SHP77 treated with DMSO at 0.1 percent for 48 hours (cell line): ENCODE results near the gene TNFAIP3.
"Not testable (repeated sequence)": the region's sequence is repeated elsewhere in the genome, so short reads cannot be mapped to it uniquely, and the experiment has no call there.

Experiments used
- DNase-seq: peaks from one replicate; lab custom pipeline; 2025; lab: John Stamatoyannopoulos, UW

The TNFAIP3 gene

DNA sequence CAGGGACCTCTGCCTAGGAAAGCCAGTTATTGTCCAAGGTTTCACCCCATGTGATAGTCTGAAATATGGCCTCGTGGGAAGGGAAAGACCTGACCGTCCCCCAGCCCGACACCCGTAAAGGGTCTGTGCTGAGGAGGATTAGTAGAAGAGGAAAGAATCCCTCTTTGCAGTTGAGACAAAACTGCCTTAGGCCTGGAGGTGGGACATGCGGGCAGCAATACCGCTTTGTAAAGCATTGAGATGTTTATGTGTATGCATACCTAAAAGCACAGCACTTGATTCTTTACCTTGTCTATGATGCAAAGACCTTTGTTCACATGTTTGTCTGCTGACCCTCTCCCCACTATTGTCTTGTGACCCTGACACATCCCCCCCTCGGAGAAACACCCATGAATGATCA lies 22.3 kb upstream of the TNFAIP3 start:
- not testable (repeated sequence) for DNase-seq

DNA sequence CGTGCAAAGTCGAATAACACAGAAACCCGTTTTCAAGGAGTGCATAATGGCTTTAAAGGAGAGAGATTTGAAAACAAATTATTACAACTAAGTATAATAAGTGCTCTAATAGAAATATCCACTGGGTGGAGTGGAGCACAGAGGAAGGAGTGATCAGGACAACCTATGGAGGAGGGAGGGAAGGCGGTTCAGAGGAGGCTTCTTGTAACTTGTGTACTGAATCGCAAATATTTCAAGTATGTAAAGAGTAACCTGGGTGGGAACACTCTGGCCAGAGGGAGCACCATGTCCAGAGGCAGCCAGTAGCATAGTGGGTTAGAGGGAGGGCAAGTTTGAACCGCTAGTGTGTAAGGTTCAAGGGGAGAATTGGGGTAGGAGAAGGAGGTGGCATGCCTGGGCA lies 21.6 kb upstream of the TNFAIP3 start:
- DNase-seq = no peak

DNA sequence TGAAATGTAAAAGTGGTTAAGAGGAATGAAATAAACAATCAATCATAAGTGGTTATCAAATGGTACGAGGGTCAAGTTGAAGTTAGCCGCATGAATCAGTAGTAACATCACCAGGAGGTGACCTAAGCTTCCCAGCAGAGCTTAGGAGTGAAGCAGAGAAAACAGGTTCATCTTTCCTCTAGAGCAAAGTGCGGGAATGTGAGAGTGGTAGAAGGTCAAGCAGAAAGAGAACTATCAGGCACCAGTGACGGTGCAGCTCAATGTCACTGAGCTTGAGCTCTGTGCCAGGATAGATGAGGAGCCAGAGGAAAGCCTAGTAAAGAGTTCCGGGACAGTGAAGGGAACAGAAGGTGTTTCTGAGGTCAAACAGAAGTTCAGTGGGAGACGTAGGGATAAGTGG lies 20.8 kb upstream of the TNFAIP3 start:
- DNase-seq = no peak

DNA sequence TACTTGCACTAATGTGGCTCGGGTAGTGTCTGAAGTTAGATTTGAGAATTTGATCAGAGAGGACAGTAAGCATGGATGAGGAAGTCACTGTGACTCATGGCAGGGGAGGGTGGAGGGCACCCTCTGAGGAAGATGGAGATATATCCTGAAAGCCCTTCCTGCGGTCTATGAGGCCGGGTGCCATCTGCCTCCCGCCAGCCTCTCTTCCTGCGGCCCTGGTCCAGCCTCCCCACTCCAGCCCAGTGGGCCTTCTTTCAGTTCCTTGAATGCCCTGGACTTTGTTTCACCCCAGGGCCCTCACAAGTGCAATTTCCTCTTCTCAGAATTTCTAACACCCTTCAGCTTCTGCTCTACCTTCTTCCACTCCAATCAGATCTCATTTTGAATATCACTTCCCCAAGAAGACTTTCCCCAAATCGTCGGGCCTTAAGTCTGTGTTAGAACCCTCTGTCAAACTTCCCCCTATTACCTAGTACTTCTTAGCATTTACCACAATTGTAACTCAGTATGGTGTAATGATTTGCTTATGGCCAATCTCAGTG lies 20.2 kb upstream of the TNFAIP3 start:
- no peak for DNase-seq

DNA sequence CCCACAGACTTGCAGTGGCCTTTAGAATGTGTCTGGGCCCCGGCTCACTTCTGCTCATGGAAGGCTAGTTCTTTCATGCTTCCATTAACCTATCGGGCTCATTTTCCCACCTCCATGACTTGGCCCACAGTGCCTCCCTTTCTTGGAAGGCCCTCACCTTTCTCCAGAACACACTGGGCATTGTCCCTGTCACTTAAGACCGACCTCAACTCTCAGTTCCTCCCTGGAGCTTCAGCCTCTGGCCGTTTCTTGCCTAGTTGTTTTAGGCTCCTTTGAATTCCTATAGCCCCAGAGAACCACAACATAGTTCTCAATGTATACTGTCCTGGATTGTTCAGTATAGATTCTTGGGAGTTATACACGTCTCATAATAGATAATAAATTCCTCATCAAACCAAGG lies 19.3 kb upstream of the TNFAIP3 start:
- DNase-seq = no peak

DNA sequence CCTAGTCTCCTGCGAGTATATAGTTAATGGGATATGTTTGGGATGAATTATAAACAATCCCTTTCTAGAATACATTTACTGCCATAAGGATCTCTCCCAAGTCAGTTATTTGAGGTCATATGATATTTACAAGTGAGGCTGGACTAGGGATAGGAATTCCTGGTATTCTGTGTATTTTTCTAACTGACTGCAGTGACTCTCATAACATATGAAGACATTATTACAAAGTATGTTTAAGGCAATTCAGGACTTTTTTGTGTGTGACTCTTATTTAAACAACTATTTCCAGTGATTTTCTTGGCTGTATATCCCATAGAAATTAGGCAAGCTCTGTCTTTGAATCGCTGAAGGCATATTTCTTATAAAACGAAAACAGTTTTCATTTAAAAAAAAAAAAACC lies 18.4 kb upstream of the TNFAIP3 start:
- no peak for DNase-seq

DNA sequence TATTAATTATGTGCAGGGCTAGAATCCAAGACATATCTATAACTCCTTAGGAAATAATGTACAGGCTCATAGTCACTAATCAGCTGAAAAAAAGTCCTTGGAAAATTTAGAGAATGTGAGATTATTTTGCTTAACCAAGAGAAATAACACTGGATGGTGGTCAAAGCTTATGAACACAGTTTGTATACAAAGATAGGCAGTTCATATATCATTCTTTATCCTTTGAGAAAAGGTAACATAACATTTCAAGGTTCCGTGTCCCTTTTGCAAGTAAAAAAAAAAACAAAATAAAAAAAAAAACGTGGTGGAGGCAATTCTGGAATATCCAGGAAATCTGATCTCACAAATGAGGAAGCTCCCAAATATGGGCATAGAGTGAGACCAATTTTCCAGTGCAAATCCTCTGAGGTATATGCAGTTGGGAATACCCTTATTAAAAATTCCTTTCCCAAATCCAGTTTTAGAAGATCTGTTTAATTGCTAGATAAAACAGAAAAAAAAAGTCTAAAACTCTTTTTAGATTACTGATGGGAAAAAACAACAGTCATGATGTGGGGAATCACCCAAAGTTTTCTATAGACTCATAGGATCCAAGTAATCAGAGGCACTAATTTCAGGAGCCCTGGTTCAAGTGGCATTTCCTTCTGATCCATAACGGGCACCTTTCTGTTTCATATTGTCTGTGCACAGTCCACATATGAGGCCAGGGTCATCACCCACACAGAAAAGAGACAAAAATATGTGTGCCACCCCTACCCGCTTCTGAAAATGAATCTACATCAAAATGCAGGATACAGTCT lies 17.7 kb upstream of the TNFAIP3 start:
- no peak for DNase-seq

DNA sequence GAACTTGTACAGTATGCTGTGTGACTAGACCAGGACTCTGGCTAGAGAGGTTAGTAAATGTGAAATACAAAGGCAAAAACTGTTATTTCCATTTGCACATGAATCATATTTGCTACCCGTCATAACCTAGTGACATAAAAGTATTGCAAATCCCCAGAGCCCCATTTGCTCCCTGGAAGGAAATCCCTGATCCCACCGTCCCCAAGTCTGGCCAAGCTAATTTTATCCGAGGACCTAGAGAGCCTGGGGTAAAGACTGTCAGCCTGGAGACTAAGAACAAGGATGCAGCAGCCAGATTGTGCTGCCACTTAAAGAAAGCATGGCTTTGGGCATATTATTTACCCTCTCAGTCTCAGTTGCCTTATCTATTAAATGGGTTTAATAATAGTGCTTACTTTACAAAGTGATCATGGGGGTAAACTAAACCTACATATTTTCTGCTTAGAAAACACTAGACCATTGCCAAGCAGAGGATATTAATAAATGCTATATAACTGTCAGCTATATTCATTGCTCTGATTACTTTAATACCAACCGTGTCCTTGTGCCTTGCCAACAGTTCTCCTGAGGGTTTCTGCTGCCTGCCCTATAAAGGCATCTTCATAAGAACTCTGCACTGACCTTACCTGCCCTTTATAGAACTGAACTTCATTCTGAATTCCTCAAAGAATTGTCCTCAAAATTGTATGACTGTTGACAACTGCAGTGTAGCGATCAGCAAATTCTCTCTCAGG lies 16.9 kb upstream of the TNFAIP3 start:
- DNase-seq = no peak

DNA sequence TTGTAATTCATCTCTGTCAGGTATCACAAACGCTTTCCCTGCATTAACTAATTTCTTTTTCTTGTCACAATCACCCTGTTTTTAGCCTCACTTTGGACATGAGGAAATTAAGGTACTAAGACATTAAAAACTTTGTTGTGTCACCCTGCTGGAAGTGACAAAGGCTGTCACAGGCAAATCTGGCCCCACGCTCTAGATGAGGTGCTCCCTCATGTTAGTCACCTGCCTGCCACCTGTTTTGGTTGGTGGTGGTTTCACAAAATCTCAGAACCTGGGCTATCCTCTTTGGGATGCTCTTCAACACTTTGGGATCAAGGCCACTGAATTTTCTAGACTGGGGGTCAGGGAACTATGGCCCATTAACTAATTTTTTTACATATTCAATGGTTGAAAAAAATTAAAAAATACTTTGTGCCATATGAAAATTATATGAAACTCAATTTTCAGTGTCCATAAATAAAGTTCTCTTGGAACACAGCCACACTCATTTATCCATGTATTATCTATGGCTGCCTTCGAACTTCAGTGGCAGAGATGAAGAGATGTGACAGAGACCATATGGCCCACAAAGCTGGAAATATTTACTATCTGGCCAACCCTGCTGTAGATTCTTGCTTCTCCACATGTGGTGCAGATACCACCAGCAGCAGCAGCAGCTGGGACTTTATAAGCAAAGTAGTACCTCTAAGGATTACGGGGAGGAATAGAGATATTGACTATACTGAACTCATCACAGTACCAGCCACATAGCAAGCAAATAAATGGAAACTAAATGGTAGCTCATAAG lies 16.1 kb upstream of the TNFAIP3 start:
- DNase-seq = no peak

DNA sequence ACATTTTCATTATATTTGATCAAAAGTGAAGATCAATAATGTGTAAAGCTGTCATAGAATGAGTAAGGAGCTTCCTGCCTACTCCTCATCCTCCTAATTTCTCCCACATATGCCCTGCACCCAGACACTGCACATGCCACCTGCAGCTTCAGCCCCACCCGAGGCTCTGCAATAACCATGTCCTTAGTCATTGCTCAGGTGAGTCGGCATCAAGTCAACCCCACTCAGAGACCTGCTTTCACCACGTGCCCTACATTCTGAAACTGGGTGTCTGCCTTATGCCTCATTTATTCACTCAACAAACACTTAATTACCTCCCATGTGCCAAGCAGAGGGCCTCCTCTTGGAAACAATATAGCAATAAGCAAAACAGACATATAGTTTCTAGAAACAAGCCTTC lies 15.4 kb upstream of the TNFAIP3 start:
- DNase-seq = no peak

DNA sequence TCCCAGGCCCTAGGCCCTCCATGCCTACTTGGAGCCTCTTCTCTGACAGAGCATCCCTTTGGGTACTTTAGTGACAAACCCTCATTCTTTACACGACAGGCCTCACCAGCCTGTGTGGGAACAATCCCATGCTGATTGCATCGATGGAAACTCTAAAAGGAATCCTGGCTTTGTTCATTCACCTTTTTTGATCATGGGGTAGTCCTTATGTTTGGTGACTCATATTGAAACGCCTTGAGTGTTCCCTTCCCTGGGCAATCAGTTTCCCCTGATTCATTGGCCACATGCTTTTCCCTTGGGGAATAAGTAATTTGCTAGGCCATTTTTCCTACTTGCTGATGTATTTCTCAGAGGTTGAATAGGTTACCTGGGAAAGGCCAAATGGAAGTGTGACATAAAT lies 14.7 kb upstream of the TNFAIP3 start:
- DNase-seq = no peak

DNA sequence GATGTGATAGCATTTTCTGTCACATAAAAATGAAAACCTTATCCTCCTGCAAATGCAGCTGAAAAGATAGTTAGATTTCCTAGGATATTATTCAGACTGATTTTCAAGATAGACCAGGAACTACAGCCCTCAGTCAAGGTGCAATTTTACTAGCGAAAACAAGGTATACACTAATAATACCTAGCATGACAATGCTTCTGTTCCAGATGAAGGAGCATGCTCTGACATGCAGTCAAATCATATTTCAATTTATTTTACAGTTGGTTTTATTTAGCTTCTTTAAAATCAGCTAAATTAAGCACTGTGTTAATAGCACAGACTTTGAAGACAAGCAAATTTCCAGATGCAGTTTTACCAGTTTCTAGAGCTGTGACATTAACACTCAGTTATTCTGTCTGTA lies 14.2 kb upstream of the TNFAIP3 start:
- DNase-seq = no peak

DNA sequence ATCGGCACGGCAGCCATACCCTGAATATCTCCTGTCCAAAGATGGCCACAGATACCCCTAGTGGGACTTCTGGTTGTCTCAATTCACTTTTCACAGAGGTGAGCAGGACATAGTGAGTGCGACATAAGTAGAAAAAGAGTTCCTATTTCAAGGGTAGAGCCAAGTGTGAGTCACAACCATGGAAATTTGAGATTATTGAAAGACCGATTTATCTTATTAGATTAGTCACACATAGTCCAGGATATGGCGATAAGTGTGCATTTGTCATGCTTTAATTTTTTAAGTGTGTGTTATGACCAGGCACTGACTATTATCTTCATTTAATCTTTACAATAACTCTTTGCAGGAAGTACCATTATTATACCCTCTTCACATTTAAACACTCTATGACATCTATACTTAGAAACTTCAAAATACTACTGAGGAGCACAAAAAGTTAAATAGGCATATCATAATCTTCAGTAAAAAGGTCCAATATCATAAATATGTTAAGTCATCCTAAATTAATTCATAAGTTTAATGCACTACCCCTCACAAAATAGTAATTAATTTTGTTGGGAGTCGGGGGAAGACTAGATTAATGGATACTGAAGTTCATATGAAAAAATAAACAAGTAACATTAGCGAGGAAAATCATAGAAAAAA lies 13.4 kb upstream of the TNFAIP3 start:
- no peak for DNase-seq

DNA sequence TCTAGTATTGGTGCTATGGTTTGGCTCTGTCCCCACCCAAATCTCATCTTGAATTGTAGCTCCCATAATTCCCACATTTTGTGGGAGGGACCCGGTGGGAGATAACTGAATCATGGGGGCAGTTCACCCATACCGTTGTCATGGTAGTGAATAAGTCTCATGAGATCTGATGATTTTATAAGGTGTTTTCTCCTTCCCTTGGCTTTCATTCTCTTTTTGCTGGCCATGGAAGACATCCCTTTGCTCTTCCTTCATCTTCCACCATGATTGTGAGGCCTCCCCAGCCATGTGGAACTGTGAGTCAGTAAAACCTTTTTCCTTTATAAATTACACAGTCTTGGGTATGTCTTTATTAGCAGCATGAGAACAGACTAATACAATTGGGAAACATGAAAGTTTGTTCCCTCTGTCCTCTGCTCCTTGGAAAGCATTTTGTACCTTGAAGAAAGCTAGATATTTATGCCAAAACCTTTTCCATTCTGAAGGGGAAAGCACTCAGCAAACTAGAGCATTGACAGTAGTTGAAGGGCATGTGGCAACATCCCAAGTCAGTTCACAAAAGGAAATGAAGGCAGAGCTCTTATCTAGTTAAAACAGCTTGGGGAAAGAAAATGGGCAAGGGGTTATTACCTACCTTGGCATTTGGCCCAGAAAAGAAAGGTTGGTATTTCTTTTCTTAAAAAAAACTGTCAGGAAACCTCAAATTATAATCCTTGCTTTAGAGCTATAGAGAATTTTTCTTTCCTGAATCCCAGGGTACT lies 10.7 kb upstream of the TNFAIP3 start:
- no peak for DNase-seq

DNA sequence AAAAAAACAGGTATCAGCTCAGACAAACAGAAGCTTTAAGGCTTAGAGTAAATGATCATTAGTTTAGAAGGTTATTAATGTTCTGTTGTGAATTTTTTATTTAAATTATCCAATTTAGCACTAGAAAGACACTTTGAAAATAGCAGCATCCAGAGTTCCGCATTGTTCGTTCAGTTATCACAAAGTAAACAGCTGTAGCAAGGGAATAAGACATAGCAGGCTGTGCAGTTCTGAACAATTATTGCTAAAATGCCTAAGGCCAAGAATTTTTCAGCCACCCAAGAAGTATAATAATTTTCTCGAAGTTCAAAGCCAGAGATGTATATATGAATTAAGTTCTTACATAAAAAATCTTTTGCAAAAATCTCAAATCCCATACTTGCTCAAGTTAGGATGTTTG lies 8.0 kb upstream of the TNFAIP3 start:
- no peak for DNase-seq

DNA sequence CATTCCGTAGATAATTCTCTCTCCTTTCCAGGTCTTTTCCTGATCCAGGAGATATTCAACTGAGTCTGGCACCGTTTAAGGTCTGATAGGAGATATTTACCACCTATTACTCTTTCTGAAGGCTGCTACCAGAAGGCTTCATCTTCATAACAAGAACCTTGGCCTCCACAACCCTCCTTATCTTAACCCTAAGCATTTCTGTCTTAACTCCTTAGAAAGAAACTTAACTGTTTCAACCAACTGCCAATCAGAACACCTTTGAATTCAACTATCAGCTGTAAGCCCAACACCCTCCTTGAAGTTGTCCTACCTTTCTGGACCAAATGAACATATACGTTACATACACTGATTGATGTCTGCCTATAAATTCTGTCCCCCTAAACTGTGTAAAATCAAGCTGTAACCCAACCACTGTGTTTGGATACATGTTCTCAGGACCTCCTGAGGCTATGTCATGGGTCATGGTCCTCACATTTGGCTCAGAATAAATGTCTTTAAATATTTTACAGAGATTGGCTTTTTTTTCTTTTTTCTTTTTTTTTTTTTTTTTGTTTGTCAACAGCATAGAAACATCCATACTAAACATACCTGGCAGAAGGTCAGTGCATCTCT lies 6.6 kb upstream of the TNFAIP3 start:
- DNase-seq = no peak

DNA sequence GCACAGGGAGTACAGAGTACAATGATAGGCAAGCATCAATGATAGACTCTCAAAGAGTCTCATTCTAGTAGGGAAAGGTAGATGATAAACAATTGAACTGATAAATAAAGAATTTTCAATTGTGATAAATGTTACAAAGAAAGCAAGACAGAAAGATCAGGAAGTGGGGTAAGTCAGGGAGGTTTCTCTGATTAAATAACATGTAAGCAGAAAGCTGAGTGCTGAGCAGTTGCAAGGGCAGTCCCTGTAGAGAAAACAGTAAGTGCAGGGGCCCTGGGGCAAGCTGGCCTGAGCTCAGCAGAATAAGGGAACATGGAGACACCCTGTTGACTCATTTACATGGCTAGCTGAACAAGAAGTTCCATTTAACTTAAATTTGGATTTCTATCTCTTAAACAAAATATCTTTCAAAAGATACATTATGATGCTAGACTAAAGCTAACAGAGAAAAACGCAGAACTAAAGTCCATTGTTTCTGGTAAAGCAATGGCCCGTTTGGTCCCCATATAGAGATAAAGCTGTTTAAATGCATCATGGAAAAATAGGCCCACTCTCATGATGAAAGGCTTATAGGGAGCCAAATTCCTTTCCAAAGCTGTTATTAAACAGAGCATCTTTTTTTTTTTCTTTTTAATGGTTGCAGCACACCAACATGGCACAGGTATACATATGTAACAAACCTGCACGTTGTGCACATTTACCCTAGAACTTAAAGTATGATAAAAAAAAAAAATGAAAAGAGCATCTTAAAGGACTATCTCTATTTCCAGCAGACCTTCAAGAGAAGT lies 5.3 kb upstream of the TNFAIP3 start:
- DNase-seq = no peak

DNA sequence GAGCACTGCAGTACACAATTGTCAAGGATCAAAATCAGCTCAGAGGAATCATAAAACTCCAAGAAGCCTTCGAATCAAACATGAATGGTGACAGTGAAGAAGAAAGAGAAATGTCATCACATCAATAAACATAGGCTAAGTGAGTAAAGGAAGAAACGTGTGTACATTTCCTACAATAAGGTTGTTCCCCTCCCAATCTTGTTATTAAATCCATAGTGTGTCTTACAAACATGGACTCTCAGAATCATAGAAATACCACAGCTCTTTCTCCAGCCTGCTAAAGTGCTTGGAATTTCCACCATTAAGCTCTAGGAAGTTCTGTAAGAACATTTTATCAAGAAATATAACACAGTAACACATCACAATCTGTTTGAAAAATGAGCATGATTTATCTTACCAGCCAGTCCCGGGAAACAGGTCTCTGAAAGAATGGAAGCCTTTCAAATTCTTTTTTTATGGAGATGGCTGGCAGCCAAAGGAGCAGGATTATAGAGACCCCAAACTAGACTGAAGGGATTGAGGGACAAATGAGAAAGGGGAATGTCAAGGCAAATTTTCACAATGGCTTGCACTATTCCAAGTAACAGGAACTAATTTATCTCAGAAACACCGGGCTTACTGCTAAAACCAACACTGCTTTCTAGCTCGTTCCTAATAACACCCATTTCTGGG lies 4.5 kb upstream of the TNFAIP3 start:
- DNase-seq = no peak

DNA sequence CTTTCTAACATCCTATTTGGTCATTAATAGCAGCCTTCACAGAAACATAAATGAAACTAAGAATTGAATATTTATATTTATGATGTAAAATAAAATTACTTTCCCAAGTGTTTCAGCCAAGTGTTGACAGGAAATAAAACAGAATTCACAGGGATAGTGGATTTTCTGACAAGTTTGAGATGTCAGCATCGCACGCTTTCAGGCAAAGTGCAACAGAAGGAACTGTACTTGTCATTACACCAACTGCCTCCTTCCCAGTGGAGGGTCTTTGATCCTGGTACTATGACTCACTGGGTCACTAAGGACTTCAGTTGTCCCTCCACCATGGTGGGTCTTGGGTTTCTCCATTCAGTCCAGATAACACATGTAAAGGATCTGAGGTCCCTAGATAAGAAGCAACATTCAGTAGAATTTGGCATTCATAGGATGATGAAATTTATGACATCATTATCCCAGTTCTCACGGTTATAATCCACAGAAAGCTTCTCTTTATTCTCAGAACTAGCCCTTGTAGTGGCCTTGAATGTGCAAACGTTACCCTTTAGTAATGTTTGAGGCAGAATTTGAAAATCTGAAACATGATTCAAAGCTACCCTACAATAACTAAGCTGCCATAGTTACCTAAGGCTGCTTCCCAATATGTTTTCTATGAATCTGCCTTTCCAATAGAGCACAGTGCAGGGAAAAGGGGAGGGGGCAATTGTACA lies 3.8 kb upstream of the TNFAIP3 start:
- DNase-seq = no peak
